ENCODE data around the gene GABRB1. TPM values are rescaled to one million over a fixed set of nuclear protein-coding genes. Genes with fewer than 3 reads are reported as not detected.

GABRB1 gene
- total and polyA plus RNA-seq, 8 donors: 0.17 to 0.48 (median 0.32) TPM; not detected in 4

- Histone ChIP-seq H3K27ac (no peak overlapping the region), H3K9me3 (no peaks in the 10 kb centered on the region), H3K4me3 (no peak overlapping the region), H3K36me3 (no peaks in the 10 kb centered on the region), H3K27me3 (no peaks in the 10 kb centered on the region), H3K4me1 (no peaks in the 10 kb centered on the region)
- intact Hi-C loops (cut with DNase I): no loop called here
- TF ChIP-seq CTCF (IDR thresholded peaks at IDR 0.05): no peak
- ATAC-seq: no peak
- no peak for DNase-seq
Measured at GRCh38 chr4:47194036-47194737, 162.8 kb downstream of the GABRB1 start.

GRCh38 chr4:47195706-47196105, 164.3 kb downstream of the GABRB1 start:
- no peaks in the 10 kb centered on the region for H3K4me1 ChIP-seq
- H3K36me3 ChIP-seq: no peaks in the 10 kb centered on the region
- no peaks in the 10 kb centered on the region for H3K9me3 ChIP-seq
- intact Hi-C loops (cut with DNase I): no loop called here
- no peak for ATAC-seq
- H3K4me3 ChIP-seq: no peak overlapping the region
- DNase-seq: no peak
- no peaks in the 10 kb centered on the region for H3K27me3 ChIP-seq
- H3K27ac ChIP-seq: no peak overlapping the region
- TF ChIP-seq CTCF (IDR thresholded peaks at IDR 0.05): no peak

- Histone ChIP-seq H3K27me3 (no peaks in the 10 kb centered on the region), H3K4me1 (no peaks in the 10 kb centered on the region), H3K9me3 (no peaks in the 10 kb centered on the region), H3K36me3 (no peaks in the 10 kb centered on the region), H3K4me3 (no peak overlapping the region), H3K27ac (no peak overlapping the region)
- intact Hi-C loops (cut with DNase I): no loop called here
- no peak for TF ChIP-seq CTCF (IDR thresholded peaks at IDR 0.05)
- DNase-seq (no peak), ATAC-seq (no peak)
Measured at GRCh38 chr4:47198791-47199190, 167.4 kb downstream of the GABRB1 start.

- Histone ChIP-seq H3K4me1 (no peaks in the 10 kb centered on the region), H3K4me3 (no peak overlapping the region), H3K27ac (no peak overlapping the region), H3K9me3 (no peaks in the 10 kb centered on the region), H3K36me3 (no peaks in the 10 kb centered on the region), H3K27me3 (no peaks in the 10 kb centered on the region)
- ATAC-seq: no peak
- intact Hi-C loops (cut with DNase I): no loop called here
- no peak for TF ChIP-seq CTCF (IDR thresholded peaks at IDR 0.05)
- no peak for DNase-seq
Measured at GRCh38 chr4:47203593-47203992, 172.2 kb downstream of the GABRB1 start.

- H3K4me1 ChIP-seq: no peaks in the 10 kb centered on the region
- H3K27ac ChIP-seq: no peak overlapping the region
- H3K27me3 ChIP-seq: no peaks in the 10 kb centered on the region
- no peak for DNase-seq
- intact Hi-C loops (cut with DNase I): no loop called here
- no peaks in the 10 kb centered on the region for H3K9me3 ChIP-seq
- TF ChIP-seq CTCF (IDR thresholded peaks at IDR 0.05): no peak
- H3K36me3 ChIP-seq: no peaks in the 10 kb centered on the region
- no peak for ATAC-seq
- H3K4me3 ChIP-seq: no peak overlapping the region
Measured at GRCh38 chr4:47207555-47207954, 176.2 kb downstream of the GABRB1 start.

Data from left lung (tissue), 10 donors.